Measurements from ENCODE around the gene MYO6. TPM values are rescaled to one million over a fixed set of nuclear protein-coding genes. Genes with fewer than 3 reads are reported as not detected.

Gene MYO6
- polyA plus RNA-seq, 4 donors: 43.7 to 140 (median 106) TPM

GRCh38 chr6:75937846-75938245, 188.8 kb downstream of the MYO6 start:
- H3K36me3 ChIP-seq (ENCODE audit: control insufficient read depth in 3 of 3, insufficient read depth in 2 of 3, low read depth in 1 of 3, low read length in 3 of 3): no peaks in the 10 kb centered on the region
- peaks cover 0 to 6% (median 2%) of the 10 kb centered on the region in 3 donors for H3K4me1 ChIP-seq (ENCODE audit: control insufficient read depth in 3 of 3, insufficient read depth in 2 of 3, low read depth in 1 of 3, low read length in 2 of 3)
- no peak overlapping the region for H3K4me3 ChIP-seq (ENCODE audit: low read depth in 1 of 3, low read length in 3 of 3)
- no peak for DNase-seq
- 63 to 77% (median 75%) methylated on average over 2 of the region's 2 CpGs for WGBS, 3 donors
- no peak for FAIRE-seq
- H3K9me3 ChIP-seq (ENCODE audit: control insufficient read depth in 2 of 2, insufficient read depth in 1 of 2, low read depth in 1 of 2, low read length in 1 of 2): no peaks in the 10 kb centered on the region
- H3K27me3 ChIP-seq (ENCODE audit: control insufficient read depth in 3 of 3, insufficient read depth in 3 of 3, low read length in 3 of 3): peaks cover 0 to 19% (median 2%) of the 10 kb centered on the region in 3 donors
- no peak overlapping the region for H3K27ac ChIP-seq (ENCODE audit: low read depth in 1 of 3, low read length in 2 of 3)

GRCh38 chr6:75940564-75940963, 191.5 kb downstream of the MYO6 start:
- H3K27me3 ChIP-seq (ENCODE audit: control insufficient read depth in 3 of 3, insufficient read depth in 3 of 3, low read length in 3 of 3): peaks cover 0 to 16% (median 2%) of the 10 kb centered on the region in 3 donors
- no peaks in the 10 kb centered on the region for H3K9me3 ChIP-seq (ENCODE audit: control insufficient read depth in 2 of 2, insufficient read depth in 1 of 2, low read depth in 1 of 2, low read length in 1 of 2)
- WGBS, 3 donors: 45 to 59% (median 50%) methylated on average over 4 of the region's 4 CpGs
- no peak for FAIRE-seq
- H3K27ac ChIP-seq (ENCODE audit: low read depth in 1 of 3, low read length in 2 of 3): no peak overlapping the region
- no peaks in the 10 kb centered on the region for H3K36me3 ChIP-seq (ENCODE audit: control insufficient read depth in 3 of 3, insufficient read depth in 2 of 3, low read depth in 1 of 3, low read length in 3 of 3)
- H3K4me3 ChIP-seq (ENCODE audit: low read depth in 1 of 3, low read length in 3 of 3): no peak overlapping the region
- DNase-seq: no peak
- no peaks in the 10 kb centered on the region for H3K4me1 ChIP-seq (ENCODE audit: control insufficient read depth in 3 of 3, insufficient read depth in 2 of 3, low read depth in 1 of 3, low read length in 2 of 3)

- no peak for FAIRE-seq
- no peak for DNase-seq
- no peak overlapping the region for H3K4me3 ChIP-seq (ENCODE audit: low read depth in 1 of 3, low read length in 3 of 3)
- no peaks in the 10 kb centered on the region for H3K36me3 ChIP-seq (ENCODE audit: control insufficient read depth in 3 of 3, insufficient read depth in 2 of 3, low read depth in 1 of 3, low read length in 3 of 3)
- no peaks in the 10 kb centered on the region for H3K4me1 ChIP-seq (ENCODE audit: control insufficient read depth in 3 of 3, insufficient read depth in 2 of 3, low read depth in 1 of 3, low read length in 2 of 3)
- peaks cover 0 to 13% (median 2%) of the 10 kb centered on the region in 3 donors for H3K27me3 ChIP-seq (ENCODE audit: control insufficient read depth in 3 of 3, insufficient read depth in 3 of 3, low read length in 3 of 3)
- WGBS, 3 donors: 3 to 31% (median 16%) methylated on average over 1 of the region's 1 CpG
- H3K27ac ChIP-seq (ENCODE audit: low read depth in 1 of 3, low read length in 2 of 3): no peak overlapping the region
- no peaks in the 10 kb centered on the region for H3K9me3 ChIP-seq (ENCODE audit: control insufficient read depth in 2 of 2, insufficient read depth in 1 of 2, low read depth in 1 of 2, low read length in 1 of 2)
These were observed 192.5 kb downstream of the MYO6 start for GRCh38 chr6:75941509-75941908.

GRCh38 chr6:75943381-75943780, 194.3 kb downstream of the MYO6 start:
- H3K27ac ChIP-seq (ENCODE audit: low read depth in 1 of 3, low read length in 2 of 3): no peak overlapping the region
- H3K4me1 ChIP-seq (ENCODE audit: control insufficient read depth in 3 of 3, insufficient read depth in 2 of 3, low read depth in 1 of 3, low read length in 2 of 3): no peaks in the 10 kb centered on the region
- no peaks in the 10 kb centered on the region for H3K36me3 ChIP-seq (ENCODE audit: control insufficient read depth in 3 of 3, insufficient read depth in 2 of 3, low read depth in 1 of 3, low read length in 3 of 3)
- FAIRE-seq (no peak), DNase-seq (no peak)
- 83 to 91% (median 90%) methylated on average over 2 of the region's 2 CpGs for WGBS, 3 donors
- peaks cover 0 to 12% (median under 1%) of the 10 kb centered on the region in 3 donors for H3K27me3 ChIP-seq (ENCODE audit: control insufficient read depth in 3 of 3, insufficient read depth in 3 of 3, low read length in 3 of 3)
- H3K9me3 ChIP-seq (ENCODE audit: control insufficient read depth in 2 of 2, insufficient read depth in 1 of 2, low read depth in 1 of 2, low read length in 1 of 2): no peaks in the 10 kb centered on the region
- no peak overlapping the region for H3K4me3 ChIP-seq (ENCODE audit: low read depth in 1 of 3, low read length in 3 of 3)

GRCh38 chr6:75946146-75946831, 197.2 kb downstream of the MYO6 start:
- no peak for DNase-seq
- no peak for FAIRE-seq
- 42 to 48% (median 46%) methylated on average over 4 of the region's 4 CpGs for WGBS, 3 donors
- no peak overlapping the region for H3K4me3 ChIP-seq (ENCODE audit: low read depth in 1 of 3, low read length in 3 of 3)
- peaks cover 0 to 15% (median 4%) of the 10 kb centered on the region in 3 donors for H3K27me3 ChIP-seq (ENCODE audit: control insufficient read depth in 3 of 3, insufficient read depth in 3 of 3, low read length in 3 of 3)
- H3K4me1 ChIP-seq (ENCODE audit: control insufficient read depth in 3 of 3, insufficient read depth in 2 of 3, low read depth in 1 of 3, low read length in 2 of 3): no peaks in the 10 kb centered on the region
- no peak overlapping the region for H3K27ac ChIP-seq (ENCODE audit: low read depth in 1 of 3, low read length in 2 of 3)
- no peaks in the 10 kb centered on the region for H3K9me3 ChIP-seq (ENCODE audit: control insufficient read depth in 2 of 2, insufficient read depth in 1 of 2, low read depth in 1 of 2, low read length in 1 of 2)
- no peaks in the 10 kb centered on the region for H3K36me3 ChIP-seq (ENCODE audit: control insufficient read depth in 3 of 3, insufficient read depth in 2 of 3, low read depth in 1 of 3, low read length in 3 of 3)

- 66 to 75% (median 72%) methylated on average over 5 of the region's 5 CpGs for WGBS, 3 donors
- H3K36me3 ChIP-seq (ENCODE audit: control insufficient read depth in 3 of 3, insufficient read depth in 2 of 3, low read depth in 1 of 3, low read length in 3 of 3): no peaks in the 10 kb centered on the region
- no peak overlapping the region for H3K4me3 ChIP-seq (ENCODE audit: low read depth in 1 of 3, low read length in 3 of 3)
- FAIRE-seq (no peak), DNase-seq (no peak)
- H3K4me1 ChIP-seq (ENCODE audit: control insufficient read depth in 3 of 3, insufficient read depth in 2 of 3, low read depth in 1 of 3, low read length in 2 of 3): no peaks in the 10 kb centered on the region
- H3K27ac ChIP-seq (ENCODE audit: low read depth in 1 of 3, low read length in 2 of 3): no peak overlapping the region
- peaks cover 0 to 15% (median 4%) of the 10 kb centered on the region in 3 donors for H3K27me3 ChIP-seq (ENCODE audit: control insufficient read depth in 3 of 3, insufficient read depth in 3 of 3, low read length in 3 of 3)
- no peaks in the 10 kb centered on the region for H3K9me3 ChIP-seq (ENCODE audit: control insufficient read depth in 2 of 2, insufficient read depth in 1 of 2, low read depth in 1 of 2, low read length in 1 of 2)
These were observed 198.9 kb downstream of the MYO6 start for GRCh38 chr6:75947935-75948334.

GRCh38 chr6:75952128-75952527, 203.1 kb downstream of the MYO6 start:
- 16 to 44% (median 25%) methylated on average over 3 of the region's 3 CpGs for WGBS, 3 donors
- Histone ChIP-seq H3K36me3 (ENCODE audit: control insufficient read depth in 3 of 3, insufficient read depth in 2 of 3, low read depth in 1 of 3, low read length in 3 of 3) (no peaks in the 10 kb centered on the region), H3K27me3 (ENCODE audit: control insufficient read depth in 3 of 3, insufficient read depth in 3 of 3, low read length in 3 of 3) (peaks cover 0 to 5% (median 4%) of the 10 kb centered on the region in 3 donors), H3K27ac (ENCODE audit: low read depth in 1 of 3, low read length in 2 of 3) (no peak overlapping the region), H3K9me3 (ENCODE audit: control insufficient read depth in 2 of 2, insufficient read depth in 1 of 2, low read depth in 1 of 2, low read length in 1 of 2) (no peaks in the 10 kb centered on the region), H3K4me1 (ENCODE audit: control insufficient read depth in 3 of 3, insufficient read depth in 2 of 3, low read depth in 1 of 3, low read length in 2 of 3) (no peaks in the 10 kb centered on the region), H3K4me3 (ENCODE audit: low read depth in 1 of 3, low read length in 3 of 3) (no peak overlapping the region)
- FAIRE-seq (no peak), DNase-seq (no peak)

GRCh38 chr6:75963569-75963968, 214.5 kb downstream of the MYO6 start:
- Histone ChIP-seq H3K27me3 (ENCODE audit: control insufficient read depth in 3 of 3, insufficient read depth in 3 of 3, low read length in 3 of 3) (no peaks in the 10 kb centered on the region), H3K4me3 (ENCODE audit: low read depth in 1 of 3, low read length in 3 of 3) (no peak overlapping the region), H3K9me3 (ENCODE audit: control insufficient read depth in 2 of 2, insufficient read depth in 1 of 2, low read depth in 1 of 2, low read length in 1 of 2) (no peaks in the 10 kb centered on the region), H3K4me1 (ENCODE audit: control insufficient read depth in 3 of 3, insufficient read depth in 2 of 3, low read depth in 1 of 3, low read length in 2 of 3) (no peaks in the 10 kb centered on the region), H3K36me3 (ENCODE audit: control insufficient read depth in 3 of 3, insufficient read depth in 2 of 3, low read depth in 1 of 3, low read length in 3 of 3) (no peaks in the 10 kb centered on the region), H3K27ac (ENCODE audit: low read depth in 1 of 3, low read length in 2 of 3) (no peak overlapping the region)
- 82 to 92% (median 83%) methylated on average over 1 of the region's 1 CpG for WGBS, 3 donors
- DNase-seq (no peak), FAIRE-seq (no peak)

GRCh38 chr6:75968143-75968542, 219.1 kb downstream of the MYO6 start:
- Histone ChIP-seq H3K27me3 (ENCODE audit: control insufficient read depth in 3 of 3, insufficient read depth in 3 of 3, low read length in 3 of 3) (no peaks in the 10 kb centered on the region), H3K4me1 (ENCODE audit: control insufficient read depth in 3 of 3, insufficient read depth in 2 of 3, low read depth in 1 of 3, low read length in 2 of 3) (no peaks in the 10 kb centered on the region), H3K36me3 (ENCODE audit: control insufficient read depth in 3 of 3, insufficient read depth in 2 of 3, low read depth in 1 of 3, low read length in 3 of 3) (no peaks in the 10 kb centered on the region), H3K4me3 (ENCODE audit: low read depth in 1 of 3, low read length in 3 of 3) (no peak overlapping the region), H3K27ac (ENCODE audit: low read depth in 1 of 3, low read length in 2 of 3) (no peak overlapping the region), H3K9me3 (ENCODE audit: control insufficient read depth in 2 of 2, insufficient read depth in 1 of 2, low read depth in 1 of 2, low read length in 1 of 2) (no peaks in the 10 kb centered on the region)
- FAIRE-seq (no peak), DNase-seq (no peak)
